Activated CD4-positive, alpha-beta memory T cell treated with anti-CD3 and anti-CD28 coated beads for 36 hours (primary cell): Measurements from ENCODE around the gene DENR. TPM values are rescaled to one million over a fixed set of nuclear protein-coding genes. Genes with fewer than 3 reads are reported as not detected.
"Not testable (repeated sequence)": the region's sequence is repeated elsewhere in the genome, so short reads cannot be mapped to it uniquely, and the experiment has no call there.

ENCODE experiments used
- CTCF ChIA-PET: fragments of 350-600 bp; sonication (Branson Sonifier 250); formaldehyde crosslinking; loops from one replicate; lab custom pipeline; 2021; ENCODE audit warnings: antibody characterized with exemption, inconsistent platforms; lab: Charles Lee
- POLR2A ChIA-PET: fragments of 350-600 bp; sonication (Branson Sonifier 250); formaldehyde crosslinking; loops from one replicate; lab custom pipeline; 2021; ENCODE audit warnings: antibody characterized with exemption; lab: Charles Lee
- DNase-seq: peaks from one replicate; pipeline ENCODE4 v3.0.0-alpha.2; 2020
- H3K27ac Mint-ChIP-seq: one replicate; pipeline ENCODE4 v1.8.0; 2021; ENCODE audit warnings: mixed read lengths
- H3K27me3 Mint-ChIP-seq: one replicate; pipeline ENCODE4 v1.8.0; 2021; ENCODE audit warnings: mixed read lengths
- H3K36me3 Mint-ChIP-seq: one replicate; pipeline ENCODE4 v1.8.0; 2021; ENCODE audit warnings: mixed read lengths
- H3K4me1 Mint-ChIP-seq: one replicate; pipeline ENCODE4 v1.8.0; 2021; ENCODE audit warnings: low read depth, mixed read lengths
- H3K4me3 Mint-ChIP-seq: one replicate; pipeline ENCODE4 v1.8.0; 2021; ENCODE audit warnings: mild to moderate bottlenecking, mixed read lengths
- H3K9me3 Mint-ChIP-seq: one replicate; pipeline ENCODE4 v1.8.0; 2021; ENCODE audit warnings: mixed read lengths
- intact Hi-C: fragments of 100-400 bp; cut with micrococcal nuclease; formaldehyde crosslinking; loops from one replicate; pipeline ENCODE4 v1.15.1; 2023
- total RNA-seq, 2 experiments: library from RNA; stranded (reverse); gene quantifications; one replicate each; pipeline ENCODE4 v1.2.3, GENCODE V29; 2021

The DENR gene
- total RNA-seq, 2 experiments from 2014 or later: 56.9 to 58.2 TPM

DNA sequence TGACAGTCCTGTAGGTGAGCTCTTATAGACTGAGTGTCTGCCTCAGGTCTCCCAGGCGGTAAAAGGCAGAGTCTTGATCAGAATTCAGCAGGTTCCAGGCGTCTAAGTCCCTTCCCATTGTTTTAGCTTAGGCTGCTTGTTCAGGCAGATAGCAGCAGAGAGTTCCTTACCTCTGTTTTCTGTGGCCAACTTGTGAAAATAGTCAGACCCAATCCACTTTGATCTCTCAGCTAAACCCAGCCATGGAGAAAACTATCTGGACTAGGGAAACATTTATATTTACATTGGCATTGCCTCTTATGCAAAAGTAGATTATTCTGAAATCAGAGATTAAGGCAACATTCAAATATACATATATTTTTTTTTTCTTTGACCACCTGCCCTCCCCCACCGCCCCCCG, 43.2 kb downstream of the DENR start:
- H3K4me1 Mint-ChIP-seq: no peaks in the 10 kb centered on the region
- ChIA-PET POLR2A (interaction anchor here (0.5 kb wide), 1 partner anchor 13 kb away, joined by 3 read pairs; no protein-coding TSS in a partner anchor), CTCF (interaction anchor here (0.6 to 4.1 kb wide), 4 partner anchors 33 to 157 kb away, joined by 3 to 39 read pairs (median 3); no protein-coding TSS in a partner anchor)
- intact Hi-C loops: no loop called here
- no peak overlapping the region for H3K4me3 Mint-ChIP-seq
- no peaks in the 10 kb centered on the region for H3K27me3 Mint-ChIP-seq
- no peak for DNase-seq
- no peak overlapping the region for H3K27ac Mint-ChIP-seq
- H3K36me3 Mint-ChIP-seq: no peaks in the 10 kb centered on the region
- no peaks in the 10 kb centered on the region for H3K9me3 Mint-ChIP-seq

DNA sequence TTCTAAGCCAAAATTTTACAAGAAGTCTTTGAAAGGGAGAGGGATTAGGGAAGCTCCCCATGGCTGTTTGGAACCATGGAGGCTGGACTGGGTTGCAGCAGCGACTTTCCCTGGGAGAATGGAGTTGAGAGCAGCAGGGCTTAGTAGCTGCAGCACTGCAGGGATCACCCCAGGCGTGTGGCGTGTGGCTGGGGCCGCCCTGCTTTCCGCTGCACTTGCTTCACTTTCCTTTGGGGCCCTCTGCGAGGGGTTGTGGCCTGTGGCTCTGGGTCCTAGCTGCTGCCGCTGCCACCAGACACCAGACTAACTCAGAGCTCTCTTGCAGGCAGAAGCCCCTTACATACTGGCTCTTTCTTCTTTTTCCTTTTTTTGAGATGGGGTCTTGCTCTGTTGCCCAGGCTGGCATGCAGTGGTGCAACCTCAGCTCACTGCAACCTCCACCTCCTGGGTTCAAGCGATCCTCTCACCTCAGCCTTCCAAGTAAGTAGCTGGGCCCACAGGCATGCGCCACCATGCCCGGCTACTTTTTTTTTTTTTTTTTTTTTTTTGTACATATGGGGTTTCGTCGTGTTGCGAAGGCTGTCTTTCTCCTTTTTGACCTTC, 47.1 kb downstream of the DENR start:
- Mint-ChIP-seq H3K36me3 (no peaks in the 10 kb centered on the region), H3K9me3 (no peaks in the 10 kb centered on the region), H3K4me3 (no peak overlapping the region), H3K27me3 (no peaks in the 10 kb centered on the region), H3K27ac (no peak overlapping the region), H3K4me1 (no peaks in the 10 kb centered on the region)
- intact Hi-C loops: no loop called here
- POLR2A ChIA-PET: interaction anchor here (0.6 kb wide), 1 partner anchor 159 kb away, joined by 5 read pairs; no protein-coding TSS in a partner anchor
- CTCF ChIA-PET: interaction anchor here (0.9 kb wide), 1 partner anchor 153 kb away, joined by 3 read pairs; no protein-coding TSS in a partner anchor
- no peak for DNase-seq

DNA sequence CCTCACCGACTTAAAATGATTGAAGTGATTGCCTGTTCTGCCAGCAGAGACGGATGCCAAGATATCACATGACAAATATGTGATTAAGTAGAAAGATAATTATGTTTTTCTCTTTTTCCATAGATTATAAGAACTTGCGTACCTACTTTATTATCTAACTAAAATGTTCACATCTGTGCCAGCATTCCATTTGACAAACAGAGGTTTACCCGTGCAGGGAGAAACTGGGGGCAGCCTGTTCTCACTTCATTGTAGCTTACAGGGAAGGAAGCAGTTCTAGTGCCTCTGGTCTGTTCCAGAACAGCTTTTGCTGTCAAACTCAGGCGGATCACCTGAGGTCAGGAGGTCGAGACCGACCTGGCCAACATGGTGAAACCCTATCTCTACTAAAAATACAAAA, 51.3 kb downstream of the DENR start:
- H3K9me3 Mint-ChIP-seq: no peaks in the 10 kb centered on the region
- no peak overlapping the region for H3K4me3 Mint-ChIP-seq
- intact Hi-C loops: no loop called here
- no peak for DNase-seq
- H3K4me1 Mint-ChIP-seq: no peaks in the 10 kb centered on the region
- H3K36me3 Mint-ChIP-seq: no peaks in the 10 kb centered on the region
- H3K27me3 Mint-ChIP-seq: no peaks in the 10 kb centered on the region
- CTCF ChIA-PET: interaction anchor here (2.4 kb wide), 1 partner anchor 11 kb away, joined by 20 read pairs; no protein-coding TSS in a partner anchor
- H3K27ac Mint-ChIP-seq: no peak overlapping the region
- POLR2A ChIA-PET: no interaction called here

DNA sequence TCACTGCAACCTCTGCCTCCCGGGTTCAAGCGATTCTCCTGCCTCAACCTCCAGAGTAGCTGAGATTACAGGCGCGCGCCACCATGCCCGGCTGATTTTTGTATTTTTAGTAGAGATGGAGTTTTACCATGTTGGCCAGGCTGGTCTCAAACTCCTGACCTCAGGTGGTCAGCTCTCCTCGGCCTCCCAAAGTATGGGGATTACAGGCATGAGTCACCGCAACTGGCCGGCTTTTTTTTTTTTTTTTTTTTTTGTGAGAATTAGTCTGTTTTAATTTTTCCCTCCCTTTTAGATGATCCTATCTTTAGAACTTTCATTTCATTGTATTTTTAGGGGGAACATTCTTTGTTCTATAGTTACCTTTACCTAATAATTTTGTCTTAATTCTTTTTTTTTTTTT, 52.3 kb downstream of the DENR start:
- H3K27me3 Mint-ChIP-seq, CTCF ChIA-PET, intact Hi-C loops, H3K4me1 Mint-ChIP-seq, H3K27ac Mint-ChIP-seq, DNase-seq, H3K4me3 Mint-ChIP-seq, H3K9me3 Mint-ChIP-seq, H3K36me3 Mint-ChIP-seq: not testable (repeated sequence)
- POLR2A ChIA-PET: interaction anchor here (0.7 kb wide), 1 partner anchor 41 kb away, joined by 3 read pairs; no protein-coding TSS in a partner anchor

DNA sequence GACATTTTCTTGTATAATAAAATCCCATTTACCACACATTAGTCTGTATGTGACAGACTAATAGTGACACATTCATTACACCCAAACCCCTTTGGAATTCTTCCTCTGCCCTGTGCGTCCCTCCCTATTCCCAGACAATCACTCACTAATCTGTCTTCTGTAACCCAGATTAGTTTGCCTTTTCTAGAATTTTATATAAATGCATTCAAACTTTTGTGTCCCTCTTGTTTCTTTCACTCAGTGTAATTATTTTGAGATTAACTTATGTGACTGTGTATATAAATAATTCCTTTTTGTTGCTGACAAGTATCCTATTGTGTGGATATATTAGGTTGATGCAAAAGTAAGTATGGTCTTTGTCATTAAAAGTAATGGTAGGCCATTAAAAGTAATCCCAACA, 55.0 kb downstream of the DENR start:
- DNase-seq: no peak
- Mint-ChIP-seq H3K4me1 (no peaks in the 10 kb centered on the region), H3K4me3 (no peak overlapping the region), H3K27me3 (no peaks in the 10 kb centered on the region), H3K27ac (no peak overlapping the region), H3K9me3 (no peaks in the 10 kb centered on the region), H3K36me3 (no peaks in the 10 kb centered on the region)
- ChIA-PET CTCF (no interaction called here), POLR2A (no interaction called here)
- intact Hi-C loops: no loop called here

DNA sequence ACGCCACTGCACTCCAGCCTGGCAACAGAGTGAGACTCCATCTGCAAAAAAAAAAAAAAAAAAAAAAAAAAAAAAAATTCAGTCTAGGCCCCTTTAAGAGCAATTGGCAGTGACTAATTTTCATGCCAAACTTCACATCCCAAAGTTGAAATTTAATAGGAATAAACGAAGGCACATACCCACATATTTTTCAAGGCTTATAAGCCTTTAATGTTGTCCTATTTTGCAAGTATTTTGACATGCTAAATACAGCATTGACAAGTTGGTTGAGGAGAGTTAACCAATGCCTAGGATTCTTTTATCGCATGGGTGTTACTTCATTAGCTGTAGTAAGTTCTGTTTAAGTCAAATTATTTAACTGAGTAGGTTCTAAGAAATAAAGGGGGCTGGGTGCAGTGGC, 59.2 kb downstream of the DENR start:
- Mint-ChIP-seq H3K4me1 (no peaks in the 10 kb centered on the region), H3K36me3 (no peaks in the 10 kb centered on the region), H3K27me3 (no peaks in the 10 kb centered on the region), H3K9me3 (no peaks in the 10 kb centered on the region), H3K4me3 (no peak overlapping the region), H3K27ac (no peak overlapping the region)
- intact Hi-C loops: no loop called here
- POLR2A ChIA-PET: interaction anchor here (0.6 kb wide), 1 partner anchor 574 kb away, joined by 4 read pairs; no protein-coding TSS in a partner anchor
- CTCF ChIA-PET: no interaction called here
- DNase-seq: no peak

DNA sequence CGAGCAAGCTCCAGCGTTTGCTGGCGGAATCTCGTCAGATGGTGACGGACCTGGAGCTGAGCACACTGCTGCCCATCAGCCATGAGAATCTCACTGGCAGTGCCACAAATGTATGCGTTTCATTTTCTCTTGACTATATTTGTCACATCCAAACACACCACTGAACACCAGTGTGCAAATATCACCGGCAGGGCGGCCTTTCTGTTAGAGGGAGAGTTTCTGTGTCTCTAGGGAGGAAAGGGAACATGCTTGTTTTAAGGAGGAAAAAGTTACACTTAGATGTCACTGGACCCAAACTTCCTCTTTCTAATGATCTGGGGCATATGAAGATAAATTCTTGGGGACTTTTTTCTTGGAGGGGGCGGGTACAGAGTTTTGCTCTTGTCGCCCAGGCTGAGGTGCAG, 60.7 kb downstream of the DENR start:
- no peak overlapping the region for H3K4me3 Mint-ChIP-seq
- no peaks in the 10 kb centered on the region for H3K9me3 Mint-ChIP-seq
- DNase-seq: no peak
- ChIA-PET POLR2A (no interaction called here), CTCF (interaction anchor here (0.7 kb wide), 1 partner anchor 23 kb away, joined by 3 read pairs; no protein-coding TSS in a partner anchor)
- intact Hi-C loops: no loop called here
- H3K4me1 Mint-ChIP-seq: no peaks in the 10 kb centered on the region
- H3K27me3 Mint-ChIP-seq: no peaks in the 10 kb centered on the region
- no peak overlapping the region for H3K27ac Mint-ChIP-seq
- H3K36me3 Mint-ChIP-seq: no peaks in the 10 kb centered on the region

DNA sequence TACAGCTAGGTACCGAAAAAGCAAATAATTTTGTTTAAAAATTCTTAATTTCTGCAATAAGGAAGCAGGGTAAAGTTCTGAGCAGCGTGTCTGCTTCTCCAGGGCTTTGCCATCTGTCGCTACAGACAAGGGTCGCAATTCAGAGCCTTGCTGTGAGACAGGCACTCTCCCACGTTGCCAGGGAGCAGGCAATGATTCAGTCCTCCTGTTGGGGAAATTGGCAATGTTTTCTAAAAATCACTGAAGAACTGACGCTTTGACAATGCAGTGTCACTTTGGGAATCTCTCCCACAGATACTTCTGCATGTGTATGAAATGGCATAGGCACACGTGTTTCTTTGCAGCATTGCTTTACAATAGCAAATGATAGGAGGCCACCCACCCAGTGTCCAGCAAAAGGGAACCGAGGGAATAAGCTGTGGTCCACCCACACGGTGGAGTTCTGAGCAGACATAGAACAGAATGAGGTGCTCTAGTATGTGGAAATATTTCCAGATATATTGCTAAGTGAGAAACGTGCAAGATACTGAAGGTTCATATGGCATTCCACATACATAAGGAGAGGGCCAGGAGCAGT, 66.7 kb downstream of the DENR start:
- Mint-ChIP-seq H3K36me3 (no peaks in the 10 kb centered on the region), H3K9me3 (no peaks in the 10 kb centered on the region), H3K4me1 (no peaks in the 10 kb centered on the region), H3K4me3 (no peak overlapping the region), H3K27ac (no peak overlapping the region), H3K27me3 (no peaks in the 10 kb centered on the region)
- intact Hi-C loops: no loop called here
- POLR2A ChIA-PET: no interaction called here
- no peak for DNase-seq
- CTCF ChIA-PET: no interaction called here

DNA sequence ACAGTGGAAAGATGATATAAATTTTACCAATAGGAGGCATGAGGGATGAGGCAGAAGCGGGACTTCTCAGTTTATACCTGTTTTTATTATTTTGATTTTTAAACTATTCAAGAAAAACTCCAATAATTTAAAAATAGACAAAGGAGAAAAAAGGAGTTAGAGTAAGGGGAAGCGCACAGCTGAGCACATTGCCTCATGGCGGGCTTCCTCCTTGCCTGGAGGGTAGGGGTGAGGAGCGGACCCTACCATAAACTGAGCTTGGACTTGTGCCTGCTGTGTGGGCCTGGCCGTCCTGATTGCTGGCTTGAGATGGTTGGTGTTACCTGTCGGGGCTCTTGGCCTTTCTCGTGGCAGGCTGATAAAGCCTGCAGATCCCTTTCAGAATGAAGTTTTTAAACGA, 67.5 kb downstream of the DENR start:
- Mint-ChIP-seq H3K4me3 (no peak overlapping the region), H3K27me3 (no peaks in the 10 kb centered on the region), H3K36me3 (no peaks in the 10 kb centered on the region), H3K9me3 (no peaks in the 10 kb centered on the region), H3K27ac (no peak overlapping the region), H3K4me1 (no peaks in the 10 kb centered on the region)
- no peak for DNase-seq
- ChIA-PET CTCF (interaction anchor here (1.0 kb wide), 1 partner anchor 26 kb away, joined by 4 read pairs; no protein-coding TSS in a partner anchor), POLR2A (no interaction called here)
- intact Hi-C loops: no loop called here

Other genes with a start within 250 kb of the DENR start
- 100 to 1,000 TPM; 106 to 115 TPM for gene RSRC2, start 225.9 kb upstream of the DENR start, total RNA-seq
- 100 to 1,000 TPM; 136 to 147 TPM for gene KNTC1, start 225.6 kb upstream of the DENR start, total RNA-seq
- not detected for gene HCAR2, start 49.5 kb upstream of the DENR start, total RNA-seq
- under 1 TPM in 1 of 2 experiments, not detected in 1; 0.10 TPM for gene HCAR3, start 36.0 kb upstream of the DENR start, total RNA-seq
- gene HCAR1, start 22.0 kb upstream of the DENR start, total RNA-seq: under 1 TPM; 0.21 to 0.27 TPM
- under 1 TPM; 0.48 TPM for gene CCDC62, start 21.7 kb downstream of the DENR start, total RNA-seq
- gene HIP1R, start 82.6 kb downstream of the DENR start, total RNA-seq: 10 to 100 TPM; 19.3 to 22.2 TPM
- 10 to 100 TPM in 1 of 2 experiments, 1 to 10 TPM in 1; 10.0 to 10.4 TPM for gene VPS37B, start 143.3 kb downstream of the DENR start, total RNA-seq
- 1 to 10 TPM; 2.7 to 3.6 TPM for gene ABCB9, start 213.6 kb downstream of the DENR start, total RNA-seq
- 10 to 100 TPM; 22.6 to 23.7 TPM for gene OGFOD2, start 222.4 kb downstream of the DENR start, total RNA-seq
- gene ARL6IP4, start 227.9 kb downstream of the DENR start, total RNA-seq: 100 to 1,000 TPM; 180 to 188 TPM